Cerebellar nuclear complex (tissue), 1 donor: ENCODE measurements around the gene DDX39B.

ENCODE experiments used
- DNase-seq, 2 experiments: peaks; one replicate each; lab custom pipeline; 2025; lab: John Stamatoyannopoulos, UW

DDX39B gene

DNA sequence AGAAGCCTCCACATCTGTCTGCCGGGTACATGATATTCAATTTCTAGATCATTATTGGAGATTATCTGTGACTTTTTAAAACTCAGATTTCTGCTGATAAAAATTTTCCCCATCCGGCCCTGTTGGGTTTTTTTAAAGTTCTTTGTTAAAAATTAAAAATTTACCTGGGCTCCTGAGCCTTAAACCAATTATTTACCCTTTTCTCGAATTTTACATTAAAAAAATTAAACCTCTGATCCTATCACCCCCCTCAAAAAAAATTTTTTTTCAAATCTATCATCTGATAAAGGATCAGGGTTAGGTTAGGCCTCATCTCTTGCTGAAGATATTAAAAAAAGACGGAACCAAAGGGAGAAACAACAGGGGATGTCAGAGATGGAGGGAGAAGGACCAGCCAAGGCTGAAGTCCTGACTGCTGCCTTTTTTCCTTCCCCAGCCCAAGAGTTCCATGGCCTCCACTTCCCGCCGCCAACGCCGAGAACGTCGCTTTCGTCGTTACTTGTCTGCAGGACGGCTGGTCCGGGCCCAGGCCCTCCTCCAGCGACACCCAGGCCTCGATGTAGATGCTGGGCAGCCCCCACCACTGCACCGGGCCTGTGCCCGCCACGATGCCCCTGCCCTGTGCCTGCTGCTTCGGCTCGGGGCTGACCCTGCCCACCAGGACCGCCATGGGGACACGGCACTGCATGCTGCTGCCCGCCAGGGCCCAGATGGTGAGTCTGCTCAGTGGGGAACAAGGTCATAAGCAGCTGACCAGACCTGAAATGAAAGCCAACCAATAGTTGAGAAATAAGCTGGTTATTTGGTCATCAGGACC, 6.1 kb upstream of the DDX39B start:
- DNase-seq: no peak

GRCh38 chr6:31546958-31547726, 5.3 kb upstream of the DDX39B start, which contains the start of gene NFKBIL1:
NFKBIL1 (plus strand) TSS chr6:31547608; CDS start chr6:31547695, 87 bp downstream.
- peak; percentile 72 to 97 for DNase-seq

DNA sequence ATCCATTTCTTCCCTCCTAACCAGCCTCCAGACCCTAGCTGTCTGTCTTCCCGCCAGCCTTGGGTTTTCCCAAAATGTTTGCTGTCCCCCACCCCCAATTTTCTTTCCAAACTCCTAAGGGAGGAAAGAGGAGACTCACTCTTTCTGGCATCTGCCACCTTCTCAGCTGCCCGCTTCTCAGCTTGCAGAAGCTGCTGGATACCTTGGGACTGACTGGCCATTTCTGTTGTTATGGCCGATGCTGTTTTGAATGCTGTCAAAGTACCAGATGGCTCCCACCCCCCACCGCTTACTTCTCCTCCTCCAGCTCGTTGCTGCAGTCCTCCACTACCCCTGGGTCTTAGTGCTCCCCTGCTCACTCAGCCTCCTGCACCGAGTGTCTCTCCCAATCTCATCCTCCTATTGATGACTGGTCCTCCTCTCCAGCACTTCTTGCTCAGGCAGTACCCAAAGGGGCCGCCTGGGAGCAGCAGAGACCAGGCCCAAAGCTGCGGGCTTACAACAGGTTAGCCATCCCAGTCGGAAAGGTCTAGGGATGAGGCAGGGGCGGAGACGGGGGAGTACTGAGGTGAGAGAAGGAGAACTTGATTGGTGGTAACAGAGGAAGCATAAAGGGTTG, 4.6 kb upstream of the DDX39B start, which contains the start of gene ATP6V1G2:
Gene ATP6V1G2 (minus strand): TSS at position 270 of the 619 bp plus-strand sequence. CDS start 49 bp downstream, at position 221.
- peak; percentile 90 to 97 for DNase-seq

DNA sequence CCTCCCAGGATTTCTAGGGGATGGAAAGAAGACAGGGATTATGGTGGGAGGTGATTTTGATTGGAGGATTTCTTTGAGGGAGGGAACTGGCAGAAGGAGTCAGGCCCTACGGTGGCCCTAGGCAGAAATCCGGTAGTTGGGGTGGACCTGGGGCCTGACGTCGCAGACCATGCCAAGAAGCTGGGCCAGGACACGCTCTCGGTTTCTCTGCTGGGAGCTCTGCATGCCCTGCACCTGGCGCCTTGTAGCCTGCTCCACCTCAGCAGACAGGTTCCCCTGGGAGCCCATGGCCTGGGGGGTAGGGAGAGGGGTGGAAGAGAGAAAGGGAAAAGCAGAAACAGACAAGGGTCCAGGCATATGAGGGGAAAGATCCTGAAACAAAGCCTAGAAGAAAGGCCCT, 3.5 kb upstream of the DDX39B start:
- no peak for DNase-seq

GRCh38 chr6:31544676-31545075, 2.9 kb upstream of the DDX39B start:
- DNase-seq: no peak

GRCh38 chr6:31543639-31544038, 1.8 kb upstream of the DDX39B start:
- no peak for DNase-seq

- DNase-seq: no peak
Observed at GRCh38 chr6:31541059-31541657, 645 bp downstream of the DDX39B start.

GRCh38 chr6:31540640-31541039, 1.2 kb downstream of the DDX39B start:
- no peak for DNase-seq

GRCh38 chr6:31538805-31539400, 2.9 kb downstream of the DDX39B start:
- DNase-seq: no peak

GRCh38 chr6:31535538-31536324, 6.1 kb downstream of the DDX39B start:
- DNase-seq: no peak

DNA sequence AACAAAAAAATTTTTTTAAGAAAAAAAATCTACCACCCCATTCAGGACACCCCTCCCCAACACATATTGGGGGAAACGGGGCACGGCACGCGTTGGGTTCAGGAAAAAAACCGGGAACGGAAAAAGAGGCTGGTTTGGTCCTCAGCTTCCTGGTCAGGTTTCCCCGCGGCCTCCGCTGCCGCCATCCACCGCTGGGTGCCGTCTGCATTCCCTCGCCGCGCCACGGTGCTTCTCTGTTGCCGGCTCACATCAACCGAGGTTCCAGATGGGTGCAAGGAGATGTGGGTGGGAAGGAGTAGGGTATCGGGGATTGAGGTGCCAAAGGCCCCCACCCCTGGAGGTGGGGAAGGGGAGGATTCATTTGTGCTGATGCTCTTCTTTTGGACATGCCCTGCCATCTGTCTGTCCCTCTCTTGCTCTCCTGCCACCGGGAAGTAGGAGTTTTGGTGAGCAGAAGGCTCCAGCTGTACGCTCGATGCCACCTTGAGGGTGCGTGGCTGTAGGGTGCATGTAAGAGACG, 7.2 kb downstream of the DDX39B start:
- DNase-seq: no peak

DNA sequence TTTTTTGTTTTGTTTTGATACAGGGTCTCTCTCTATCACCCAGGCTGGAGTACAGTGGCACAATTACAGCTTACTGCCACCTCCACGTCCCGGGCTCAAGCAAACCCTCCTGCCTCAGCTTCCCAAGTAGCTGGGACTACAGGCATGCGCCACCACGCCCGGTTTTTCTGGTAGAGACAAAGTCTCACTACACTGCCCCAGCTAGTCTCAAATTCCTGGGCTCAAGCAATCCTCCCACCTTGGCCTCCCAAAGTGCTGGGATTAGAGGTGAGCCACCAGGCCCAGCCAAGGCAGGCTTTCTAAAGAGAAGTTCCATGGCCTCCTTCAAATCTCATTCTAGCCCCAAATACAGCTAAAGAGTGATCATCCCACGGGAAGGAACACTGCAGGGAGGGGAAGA, 7.8 kb downstream of the DDX39B start:
- no peak for DNase-seq

- DNase-seq: no peak
Observed at GRCh38 chr6:31533455-31533841, 8.4 kb downstream of the DDX39B start.

DNA sequence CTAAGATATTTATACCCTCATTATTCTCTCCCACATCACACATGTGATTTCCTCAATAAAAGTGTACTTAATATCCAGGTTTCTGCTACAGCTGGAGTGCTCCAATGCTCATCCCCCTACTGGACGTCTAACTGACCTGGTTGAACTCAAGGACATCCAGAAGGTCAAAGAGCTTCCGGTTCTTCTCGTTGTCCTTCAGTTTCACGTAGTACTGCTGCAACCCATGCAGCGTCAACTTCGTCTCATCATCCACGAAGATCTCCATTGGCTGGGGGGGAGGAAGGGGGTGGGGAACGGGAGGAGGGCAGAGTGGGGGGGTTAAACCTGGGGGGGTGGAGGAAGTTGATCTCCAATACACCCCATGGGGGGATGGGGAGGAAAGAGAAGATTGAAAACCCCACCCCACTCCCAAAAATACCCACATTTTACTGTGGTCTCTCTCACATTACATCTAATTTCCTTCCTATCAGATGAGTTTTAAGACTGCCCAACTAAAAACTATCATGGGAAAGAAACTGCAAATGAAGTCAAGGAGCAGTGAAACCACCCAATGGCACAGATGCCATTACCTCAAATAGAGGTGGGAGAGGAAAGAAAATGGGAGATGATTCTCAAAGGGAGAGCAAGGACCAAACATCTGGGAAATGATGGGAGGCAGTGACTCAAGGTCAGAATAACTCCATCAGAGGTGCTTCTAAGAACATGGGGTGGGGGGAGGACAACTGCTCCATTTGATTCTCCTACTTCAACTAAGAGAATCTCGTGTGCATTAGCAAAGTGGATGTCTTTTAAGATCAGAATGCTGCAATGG, 9.0 kb downstream of the DDX39B start:
- DNase-seq: no peak

GRCh38 chr6:31531771-31532643, 9.8 kb downstream of the DDX39B start:
- no peak for DNase-seq

DNA sequence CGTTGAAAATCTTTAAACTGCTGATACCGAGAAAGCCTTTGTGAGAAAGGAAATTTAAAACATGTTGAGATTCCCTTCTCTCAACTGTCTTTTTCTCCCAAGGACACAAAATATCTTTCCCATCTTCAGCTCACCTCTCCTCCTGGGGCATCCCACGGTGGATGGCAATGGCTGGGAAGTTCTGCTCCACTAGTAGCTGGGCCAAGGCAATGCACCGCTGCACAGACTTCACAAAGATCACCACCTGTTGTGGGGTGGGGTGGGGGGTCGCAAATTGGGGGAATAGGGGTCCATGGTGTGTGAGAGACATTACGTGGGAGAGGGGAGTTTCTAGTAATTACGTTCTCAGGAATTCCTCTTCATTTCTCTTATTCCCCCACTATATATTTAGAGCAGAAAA, 10.6 kb downstream of the DDX39B start:
- no peak for DNase-seq

- DNase-seq: no peak
Observed at GRCh38 chr6:31530659-31531058, 11.1 kb downstream of the DDX39B start.

DNA sequence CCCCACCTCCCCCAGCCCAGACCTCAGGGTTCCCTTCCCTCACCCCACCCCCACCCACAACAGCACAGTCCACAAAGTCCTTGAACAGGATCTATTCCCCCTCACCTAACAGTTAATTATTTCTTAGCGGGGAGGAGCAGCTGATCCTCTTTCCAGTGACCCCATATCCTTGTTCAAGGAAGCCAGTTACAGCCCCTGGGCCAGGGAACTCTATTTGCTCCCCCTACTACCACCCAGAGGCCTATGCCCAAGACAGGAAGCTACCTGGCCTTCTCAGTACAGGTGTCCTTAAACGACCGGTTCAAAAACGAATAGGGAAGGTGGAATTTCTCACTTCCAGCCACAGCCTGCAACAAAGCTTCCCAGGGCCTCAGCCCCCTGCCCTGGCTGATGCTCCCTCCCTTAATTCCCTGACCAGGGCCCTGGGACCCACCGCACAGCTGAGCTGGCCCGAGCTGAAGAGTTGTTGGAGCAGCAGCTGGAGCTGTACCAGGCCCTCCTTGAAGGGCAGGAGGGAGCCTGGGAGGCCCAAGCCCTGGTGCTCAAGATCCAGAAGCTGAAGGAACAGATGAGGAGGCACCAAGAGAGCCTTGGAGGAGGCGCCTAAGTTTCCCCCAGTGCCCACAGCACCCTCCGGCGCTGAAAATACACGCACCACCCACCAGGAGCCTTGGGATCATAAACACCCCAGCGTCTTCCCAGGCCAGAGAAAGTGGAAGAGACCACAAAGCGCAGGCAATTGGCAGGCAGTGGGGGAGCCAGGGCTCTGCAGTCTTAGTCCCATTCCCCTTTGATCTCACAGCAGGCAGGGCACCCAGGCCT, 12.3 kb downstream of the DDX39B start:
- no peak for DNase-seq
